Activated T-cell treated with anti-CD3 and anti-CD28 coated beads for 1 hour (primary cell): Measurements from ENCODE around the gene ARID1B.

Experiments used
- DNase-seq: peaks from one replicate; pipeline ENCODE4 v3.0.0-alpha.2; 2020; ENCODE audit warnings: low read depth

The ARID1B gene

DNA sequence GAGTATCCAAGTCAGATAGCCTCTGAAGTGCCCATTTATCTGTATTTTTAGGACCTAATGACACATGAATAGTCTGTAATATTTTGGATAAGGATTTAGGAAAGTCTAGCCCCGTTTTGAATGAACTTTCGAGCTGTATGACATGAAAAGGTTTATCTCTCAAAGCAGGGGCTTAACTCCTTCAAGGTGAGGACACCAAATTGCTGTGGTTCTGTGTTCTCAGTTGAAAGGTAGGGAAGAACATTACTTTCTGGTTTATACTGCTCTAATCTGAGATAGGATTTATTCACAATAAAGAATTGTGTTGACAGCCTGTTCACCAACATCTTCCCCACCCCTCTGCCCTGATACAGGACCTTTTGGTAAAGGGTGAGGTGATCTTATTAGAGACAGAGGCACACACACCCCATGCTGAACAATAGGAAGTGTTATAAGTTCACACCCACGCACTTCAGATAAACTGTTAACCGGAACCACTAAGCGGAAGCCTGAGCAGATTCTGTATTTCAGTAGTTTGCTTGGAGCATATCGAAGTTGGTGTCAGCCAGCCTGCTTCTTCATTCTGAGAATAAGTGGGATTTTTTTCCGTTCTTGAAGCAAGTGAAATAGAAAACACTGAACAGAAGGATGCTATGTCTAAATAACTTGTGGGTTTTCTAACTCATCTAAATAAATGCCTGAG is 322.9 kb downstream of the ARID1B start:
- peak; percentile 16 for DNase-seq

DNA sequence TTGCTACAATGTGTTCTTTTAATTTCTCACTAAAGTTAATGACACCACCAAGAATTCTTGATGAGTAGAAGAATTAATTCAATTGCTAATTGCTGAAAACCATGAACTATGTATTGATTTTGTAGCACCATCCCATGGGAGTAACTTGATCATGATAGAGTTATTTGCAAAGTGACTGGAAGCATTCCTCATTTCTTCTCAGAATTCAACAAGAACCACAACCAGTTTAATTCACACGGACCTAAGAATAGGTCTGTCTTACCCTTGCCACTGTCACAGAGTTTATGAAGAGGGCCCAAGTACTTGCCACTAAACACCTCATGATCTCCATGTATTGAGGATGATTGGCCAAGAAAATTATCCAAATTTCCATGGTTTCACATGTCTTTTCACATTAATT is 324.0 kb downstream of the ARID1B start:
- DNase-seq: no peak

DNA sequence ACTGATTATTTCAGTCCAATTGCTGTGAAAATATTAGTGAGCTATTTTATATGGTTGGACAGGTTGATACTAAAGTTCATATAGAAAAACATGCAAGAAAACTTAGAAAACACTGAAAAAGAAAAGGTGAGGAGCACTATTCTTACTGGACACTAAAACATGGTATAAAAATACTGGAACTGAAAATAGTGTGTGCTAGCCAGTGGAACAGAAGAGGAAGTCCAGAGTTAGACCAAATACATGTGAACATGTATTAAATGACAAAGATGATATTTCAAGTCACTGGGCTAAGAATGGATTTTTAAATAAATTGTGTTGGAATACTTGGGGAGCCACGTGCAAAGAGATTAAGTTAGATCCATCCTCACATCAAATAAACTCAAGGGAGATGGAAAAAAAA is 327.6 kb downstream of the ARID1B start:
- DNase-seq: no peak

DNA sequence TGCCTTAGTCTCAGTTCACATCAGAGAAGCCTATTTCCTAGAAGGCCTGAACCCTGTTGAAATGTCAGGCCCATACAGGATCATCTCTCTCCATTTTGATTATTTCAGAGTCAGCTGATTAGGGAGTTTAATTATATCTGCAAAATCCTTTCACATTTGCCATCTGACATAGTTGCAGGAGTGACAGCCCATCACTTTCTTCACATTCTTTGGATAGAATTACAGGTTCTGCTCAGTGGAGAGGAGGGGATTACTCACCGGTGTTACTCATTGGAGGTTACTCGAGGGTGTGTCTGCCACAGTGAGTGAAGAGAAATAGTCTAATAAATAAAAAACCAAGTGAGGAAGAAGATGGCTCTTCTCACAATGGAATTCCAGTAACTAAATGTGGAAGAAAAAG is 329.3 kb downstream of the ARID1B start:
- DNase-seq: no peak

DNA sequence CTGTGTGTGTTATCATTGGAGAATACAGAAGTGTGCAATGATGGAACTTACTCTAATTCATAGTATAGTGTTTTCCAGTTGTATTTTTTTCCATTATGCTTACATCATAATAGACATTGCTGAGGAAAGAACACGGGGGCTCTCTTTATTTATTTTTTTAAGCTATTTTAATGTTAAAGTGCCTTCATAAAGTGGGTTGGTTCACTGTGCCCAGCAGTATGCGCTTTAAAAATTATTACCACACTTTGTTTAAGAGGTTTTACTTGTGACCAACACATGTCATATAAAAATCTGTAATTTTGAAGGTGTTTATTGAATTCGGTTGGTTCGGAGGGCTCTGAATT is 330.4 kb downstream of the ARID1B start:
- no peak for DNase-seq

DNA sequence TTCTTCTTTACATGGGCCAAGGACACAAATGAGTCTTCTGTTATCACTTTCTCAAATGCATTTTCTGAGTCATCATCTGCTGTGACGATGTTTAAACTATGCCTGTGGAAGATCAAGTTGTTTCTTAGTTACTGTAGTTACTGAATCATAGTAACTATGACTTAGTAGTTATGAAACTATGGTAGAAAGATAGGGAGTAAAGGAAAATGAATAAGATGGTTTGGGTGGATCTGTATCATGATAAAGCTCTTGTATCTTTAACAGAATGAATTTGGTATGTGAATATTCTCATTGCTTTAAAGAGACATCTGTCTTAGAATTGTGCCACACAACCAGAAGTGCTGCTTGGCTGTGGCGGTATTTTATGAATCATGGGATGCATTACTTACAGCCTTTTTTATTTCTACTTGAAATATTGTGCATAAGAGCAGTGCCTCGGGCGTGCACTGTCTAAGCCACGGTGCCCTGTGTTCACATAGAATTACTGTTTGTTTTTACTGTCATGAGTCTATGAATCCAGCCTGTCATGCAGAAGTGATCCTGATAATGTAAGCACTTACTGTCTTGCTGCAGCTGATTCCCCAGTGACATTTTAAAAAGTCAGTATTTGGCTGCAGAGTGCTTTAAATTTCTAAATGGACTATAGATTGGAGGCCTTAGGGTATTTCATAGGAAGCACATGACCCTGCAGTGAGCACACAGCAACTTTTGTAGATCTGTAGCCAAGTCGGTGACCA is 330.9 kb downstream of the ARID1B start:
- DNase-seq: no peak

DNA sequence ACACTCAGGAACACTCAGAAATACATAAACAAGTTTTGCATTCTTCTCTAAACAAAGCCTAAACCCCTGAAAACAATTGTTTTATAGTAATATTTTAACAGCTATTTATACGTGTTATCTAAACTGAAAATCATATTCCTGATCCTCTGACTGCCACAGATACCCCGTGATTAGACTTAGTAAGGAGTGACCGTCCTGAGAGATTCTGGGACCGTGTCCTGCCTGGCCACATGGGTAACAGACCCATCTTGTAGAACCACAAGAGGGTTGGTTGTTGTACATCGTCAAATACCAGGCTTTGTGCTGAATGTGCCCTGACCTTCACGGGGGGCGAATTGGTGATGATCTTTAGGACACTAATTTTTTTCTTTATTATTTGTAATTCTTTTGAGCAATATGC is 331.7 kb downstream of the ARID1B start:
- no peak for DNase-seq

DNA sequence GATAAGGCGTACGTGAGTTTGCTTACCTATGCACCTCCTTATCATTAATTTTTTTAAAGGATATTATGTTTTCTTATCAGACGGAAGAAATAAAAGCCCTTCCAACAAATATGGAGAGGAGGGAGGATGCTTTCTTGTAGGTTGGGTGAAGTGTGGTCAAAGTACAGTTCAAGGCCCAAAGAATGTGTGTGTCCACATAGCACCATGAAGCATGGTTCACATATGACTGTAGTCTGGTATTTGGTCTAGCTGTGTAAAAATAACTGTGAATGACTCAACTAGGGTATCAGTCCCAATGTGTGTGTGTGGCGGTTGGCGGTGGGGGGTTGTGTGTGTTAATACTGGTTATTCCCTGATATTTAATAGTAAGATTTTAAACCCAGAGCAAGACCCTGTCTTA is 333.4 kb downstream of the ARID1B start:
- no peak for DNase-seq

DNA sequence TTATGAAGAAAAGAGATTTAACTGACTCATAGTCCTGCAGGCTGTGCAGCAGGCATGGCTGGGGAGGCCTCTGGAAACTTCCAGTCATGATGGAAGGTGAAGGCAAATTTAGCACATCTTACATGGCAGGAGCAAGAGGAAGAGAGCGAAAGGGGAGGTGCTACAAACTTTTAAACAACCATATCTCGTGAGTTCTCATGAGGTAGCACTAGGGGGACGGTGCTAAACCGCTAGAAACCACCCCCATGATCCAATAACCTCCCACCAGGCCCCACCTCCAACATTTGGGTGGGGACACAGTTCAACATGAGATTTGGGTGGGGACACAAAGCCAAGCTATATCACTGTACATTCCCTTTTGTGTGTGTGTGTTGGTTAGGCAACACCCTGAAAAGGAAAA is 336.2 kb downstream of the ARID1B start:
- DNase-seq: no peak

DNA sequence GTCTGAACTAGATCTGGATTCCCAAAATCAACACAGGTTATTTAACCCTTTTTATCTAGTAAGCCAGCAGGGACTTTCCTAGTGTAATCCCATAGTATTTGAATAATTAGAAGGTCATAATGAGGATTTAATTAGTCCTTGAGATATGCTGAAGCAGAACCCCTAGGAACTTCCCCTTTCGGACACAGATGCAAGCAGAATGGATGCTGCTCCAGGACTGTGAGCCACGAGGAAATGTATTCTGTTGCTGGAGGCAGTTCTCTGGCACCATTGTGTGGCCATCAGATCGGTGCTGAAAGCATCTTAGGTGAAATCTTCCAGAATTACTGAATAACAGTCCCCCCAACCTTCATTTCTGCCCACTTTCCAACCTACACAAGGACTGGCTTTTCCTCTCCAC is 339.2 kb downstream of the ARID1B start:
- DNase-seq: no peak

DNA sequence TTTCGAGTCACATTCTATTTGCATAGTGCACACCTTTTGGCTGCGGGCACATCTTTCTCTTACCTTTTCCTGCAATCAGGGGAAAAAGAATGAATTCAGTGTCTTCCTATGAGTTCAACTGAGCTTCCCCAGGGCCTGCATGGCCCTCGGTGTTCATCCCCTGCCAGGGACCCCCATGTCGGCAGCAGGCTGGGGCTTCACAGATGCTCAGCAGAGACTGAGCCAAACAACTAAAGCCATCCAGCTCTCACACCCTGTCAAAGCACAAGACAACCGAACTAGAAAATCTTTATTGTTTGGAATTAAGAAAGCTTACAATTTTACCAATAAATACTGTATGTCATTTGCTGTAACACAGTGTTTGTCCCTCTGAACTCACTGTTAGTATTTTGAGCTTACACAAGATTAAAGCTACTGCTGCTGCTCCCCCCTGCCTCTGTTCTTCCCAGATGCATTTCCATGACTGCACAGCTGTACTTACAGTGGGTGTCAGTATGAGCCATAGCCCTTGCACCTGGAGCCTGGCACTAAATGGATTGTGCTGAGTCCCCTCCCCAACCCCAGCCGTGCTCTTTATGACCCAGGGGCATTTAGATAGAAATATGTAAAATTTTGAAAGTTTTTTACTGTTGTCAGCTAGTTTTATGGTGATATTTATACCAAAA is 340.4 kb downstream of the ARID1B start:
- DNase-seq: no peak

DNA sequence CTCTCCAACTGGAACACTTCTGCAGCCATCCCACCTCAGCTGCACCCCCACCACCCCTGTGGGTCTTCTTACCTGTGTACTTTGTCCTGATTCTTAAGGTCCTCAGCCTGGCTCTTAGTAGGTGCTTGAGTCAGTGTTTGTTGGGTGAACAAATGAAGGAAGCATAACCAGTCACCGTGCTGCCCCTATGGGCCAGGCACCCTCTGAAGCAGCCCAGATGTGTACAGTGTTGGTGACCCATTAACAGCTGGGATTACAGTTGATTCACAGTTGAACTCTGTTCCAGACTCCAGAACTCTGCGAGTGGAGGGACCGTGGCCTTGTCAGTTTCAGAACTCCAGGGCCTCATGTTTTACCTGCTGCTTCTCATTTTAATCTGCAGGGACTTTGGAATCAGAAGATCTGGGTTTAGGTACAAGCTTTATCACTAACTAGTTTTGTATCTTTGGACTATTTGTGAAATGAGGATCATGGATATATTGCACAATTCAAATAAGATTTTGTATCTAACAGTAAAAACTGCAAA is 342.4 kb downstream of the ARID1B start:
- no peak for DNase-seq

DNA sequence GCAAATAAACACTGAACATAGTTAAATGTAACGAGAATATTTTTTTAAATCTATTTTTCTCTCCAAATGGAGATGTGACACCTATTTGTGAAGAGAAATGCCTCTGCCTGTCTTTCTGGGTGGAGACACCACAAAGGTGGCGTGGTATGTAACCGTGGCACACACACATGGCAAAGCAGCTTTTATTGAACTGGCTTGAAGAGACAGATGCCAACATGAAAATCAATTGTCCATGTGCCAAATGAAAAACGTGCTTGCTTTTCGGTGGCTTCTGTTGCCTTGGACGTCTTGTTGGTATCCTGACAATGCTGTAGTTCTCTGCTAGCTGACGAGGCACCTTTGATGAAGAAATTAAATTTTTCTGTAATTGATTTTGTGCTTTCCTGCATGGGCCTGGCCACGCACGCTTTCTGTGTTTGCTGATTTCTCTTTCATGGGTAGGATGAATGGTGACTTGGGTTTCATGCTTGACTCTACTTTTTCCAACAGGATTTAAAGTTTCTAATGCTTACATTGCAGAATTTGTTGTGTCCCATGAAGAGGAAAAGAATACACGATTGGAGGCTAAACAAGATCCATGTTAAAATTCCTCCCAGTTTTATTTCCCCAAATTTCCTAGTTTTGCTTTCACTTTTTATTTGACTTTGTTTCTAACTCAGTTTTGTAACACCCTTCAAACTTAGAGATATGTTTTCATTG is 343.5 kb downstream of the ARID1B start:
- DNase-seq: no peak

DNA sequence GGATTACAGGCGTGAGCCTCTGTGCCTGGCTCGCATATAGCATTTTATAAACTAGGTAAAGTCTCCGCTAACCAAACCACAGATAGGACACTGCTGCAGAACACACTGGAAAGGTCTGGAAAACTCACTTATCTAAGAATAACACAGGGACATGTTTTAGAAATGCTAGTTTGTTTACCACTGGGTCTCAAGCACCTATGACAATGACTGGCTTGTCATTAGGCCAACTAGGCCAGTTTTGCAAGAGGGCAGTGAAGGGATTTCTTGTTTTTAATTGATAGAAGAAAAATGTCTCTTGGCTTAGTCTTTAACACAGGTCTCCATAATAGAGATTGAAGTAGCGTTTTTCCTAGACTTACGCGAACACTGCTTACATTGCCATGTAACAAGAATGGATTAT is 344.7 kb downstream of the ARID1B start:
- DNase-seq: no peak

DNA sequence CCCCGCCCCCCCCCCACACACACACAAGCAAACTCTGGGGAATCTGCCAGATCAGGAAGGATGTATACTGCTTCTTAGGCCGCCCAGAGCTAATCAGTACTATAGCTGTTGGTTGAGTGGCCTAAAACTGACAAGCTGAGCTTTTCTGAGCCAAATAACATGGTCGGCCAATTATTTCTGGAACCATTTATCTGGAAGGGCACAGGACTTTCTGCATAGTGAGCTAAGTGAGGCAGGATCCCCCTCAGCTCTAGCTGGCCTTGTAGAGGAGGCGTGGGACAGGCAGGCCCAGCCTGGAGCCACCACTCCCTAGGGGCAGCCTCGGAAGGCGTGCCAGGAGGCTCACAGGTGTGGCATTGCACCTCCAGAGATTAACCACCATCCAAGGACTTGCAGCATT is 346.1 kb downstream of the ARID1B start:
- no peak for DNase-seq

DNA sequence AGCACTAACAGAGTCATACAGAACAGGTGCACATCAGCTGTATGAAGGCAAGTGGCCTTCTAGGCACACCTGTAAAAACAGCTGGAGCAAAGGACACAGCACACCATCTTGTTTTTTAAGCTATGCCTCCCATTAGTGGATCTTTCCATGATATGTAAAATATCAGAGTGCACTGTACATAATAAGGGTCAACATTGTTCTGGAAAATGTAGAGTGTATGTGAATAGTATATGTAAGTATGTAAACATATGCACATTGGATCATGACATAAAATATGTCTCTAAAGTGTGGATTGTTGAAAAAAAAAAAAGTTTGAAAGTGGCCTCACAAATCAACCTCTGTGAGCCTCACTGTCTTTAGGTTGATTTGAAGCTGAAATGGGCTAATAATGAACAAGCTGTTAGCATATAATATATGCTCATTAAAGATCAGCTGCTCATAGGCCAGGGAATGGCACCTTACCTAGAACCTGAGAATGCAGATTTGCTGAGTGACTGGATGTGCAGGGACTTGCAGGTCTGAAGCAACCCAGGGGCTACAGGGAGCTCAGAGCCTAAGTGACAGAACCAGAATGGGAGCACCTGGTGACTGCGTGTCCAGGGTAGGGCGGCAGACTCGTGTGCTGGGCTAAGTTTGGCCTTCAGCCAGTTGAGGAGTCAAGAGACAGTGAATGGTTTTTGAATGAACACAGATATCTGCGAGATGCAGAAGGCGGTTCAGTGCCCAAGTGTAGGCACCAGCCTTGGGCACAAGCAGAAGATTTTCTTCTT is 347.5 kb downstream of the ARID1B start:
- DNase-seq: no peak

DNA sequence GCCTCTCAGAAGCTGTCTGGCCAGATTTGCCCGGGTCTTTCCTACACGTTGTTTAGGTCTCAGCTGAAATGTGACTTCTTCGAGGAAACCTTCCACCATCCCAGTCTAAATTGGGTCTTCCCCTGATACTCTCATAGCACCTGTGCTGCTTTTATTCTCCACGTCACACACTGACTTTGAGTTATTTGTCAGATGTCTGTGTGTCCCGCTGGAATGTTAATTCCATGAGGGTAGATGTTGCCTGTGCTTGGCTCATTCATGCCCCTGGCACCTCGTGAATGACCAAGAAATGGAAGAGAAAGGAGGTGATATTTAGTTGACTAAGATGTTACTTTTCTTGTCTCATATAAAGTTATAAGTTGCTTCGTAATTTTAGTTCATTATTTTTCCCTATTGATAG is 348.4 kb downstream of the ARID1B start:
- no peak for DNase-seq

DNA sequence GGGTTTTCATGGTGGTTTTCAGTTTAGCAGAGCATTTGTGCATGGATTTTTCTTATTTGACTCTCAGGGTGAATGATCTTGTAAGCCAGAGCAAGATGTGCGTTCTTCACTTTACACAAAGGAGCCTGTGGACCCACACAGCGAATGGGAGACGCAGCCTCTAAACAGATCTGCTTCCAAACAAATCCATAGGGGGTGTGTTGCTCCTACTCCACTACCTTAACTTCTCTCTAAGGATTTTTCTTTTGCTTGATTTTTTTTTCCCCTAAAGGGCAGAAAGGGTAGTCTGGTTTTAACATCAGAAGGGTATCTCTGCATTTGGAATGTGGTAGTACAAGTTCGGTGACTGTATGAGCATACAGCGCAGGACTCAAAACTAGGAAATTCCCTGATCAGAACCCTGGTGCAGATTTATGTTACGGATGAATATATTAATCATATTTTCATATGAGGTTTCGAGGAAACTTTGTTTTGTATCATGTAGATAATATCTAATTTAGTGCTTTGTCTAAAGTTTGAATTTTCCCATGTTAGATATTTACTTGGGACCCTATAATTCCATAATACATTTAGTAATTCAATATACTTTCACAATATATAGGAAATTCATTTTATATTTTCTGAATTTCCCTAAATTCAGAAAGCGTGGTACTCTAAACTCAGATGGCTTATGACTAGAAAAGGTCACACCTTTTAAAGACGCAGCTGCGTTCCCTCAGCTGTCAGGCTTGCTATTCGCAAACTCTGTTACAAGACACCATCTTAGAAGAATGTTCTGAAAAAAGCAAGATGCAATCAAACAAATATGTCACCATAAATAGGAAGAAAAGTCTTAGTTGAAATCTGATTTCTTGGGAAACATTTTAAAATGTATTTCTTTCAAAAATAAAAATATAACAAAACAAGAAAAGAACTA is 349.3 kb downstream of the ARID1B start:
- no peak for DNase-seq

DNA sequence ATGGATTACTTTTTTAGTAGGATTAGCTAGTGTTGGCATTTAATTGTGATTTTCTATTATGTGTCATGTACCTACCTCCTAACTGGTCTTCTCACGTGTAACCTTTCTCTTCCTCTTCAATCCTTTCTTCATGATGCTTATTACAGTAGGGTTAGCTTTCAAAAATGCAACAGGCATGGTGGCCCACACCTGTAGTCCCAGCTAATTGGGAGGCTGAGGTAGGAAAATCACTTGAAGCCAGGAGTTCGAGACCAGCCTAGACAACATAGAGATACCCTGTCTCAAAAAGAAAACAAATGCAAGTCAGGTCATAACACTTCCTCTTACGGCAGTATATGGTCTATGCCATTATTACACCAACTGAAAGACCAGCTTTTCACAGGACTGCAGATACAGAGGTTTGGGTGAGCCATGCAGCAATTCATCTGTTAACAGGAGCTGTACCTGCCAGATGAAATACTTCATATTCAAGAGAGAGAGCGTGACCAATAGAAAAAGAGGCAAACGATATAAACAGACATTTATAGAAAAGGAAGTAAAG is 351.1 kb downstream of the ARID1B start:
- no peak for DNase-seq

DNA sequence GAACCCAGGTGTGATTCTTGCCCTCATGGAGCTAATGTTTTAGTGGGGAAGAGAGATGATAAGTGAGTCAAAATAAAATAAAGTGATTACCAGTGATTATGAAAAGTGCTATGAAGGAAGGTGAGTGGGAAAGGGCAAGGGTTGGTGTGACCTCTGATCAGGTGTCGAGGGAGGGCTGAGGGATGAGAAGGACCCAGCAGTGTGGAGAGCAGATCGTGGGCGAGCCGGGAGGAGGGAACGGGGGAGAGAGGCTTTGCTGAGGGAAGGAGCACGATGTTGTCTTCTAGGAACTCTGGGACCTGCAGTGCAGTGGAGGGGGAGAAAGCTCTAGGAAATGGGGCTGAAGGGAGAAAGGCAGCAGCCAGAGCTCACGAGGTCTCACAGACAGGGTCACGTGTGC is 354.1 kb downstream of the ARID1B start:
- no peak for DNase-seq

DNA sequence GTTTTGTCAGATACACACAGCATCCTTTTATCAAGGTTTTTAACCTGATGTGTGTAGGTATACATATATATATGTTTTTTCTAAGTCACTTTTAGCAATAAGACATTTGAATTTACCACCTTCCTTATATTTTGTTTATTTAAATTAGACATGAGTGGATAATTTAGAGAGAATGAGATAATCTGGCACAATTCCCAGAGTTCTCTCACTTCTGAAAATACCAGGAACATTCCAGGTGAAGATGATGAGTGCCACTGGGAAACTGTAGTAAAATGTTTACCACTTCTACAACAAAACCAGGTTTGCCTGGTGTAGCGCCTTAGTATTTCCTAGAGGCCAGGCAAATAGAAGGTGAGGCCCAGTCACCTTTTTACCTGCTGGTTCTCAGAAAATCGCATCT is 356.7 kb downstream of the ARID1B start:
- DNase-seq: no peak
